Left colon (tissue), 2 donors: ENCODE measurements around the gene LIPH. TPM values are rescaled to one million over a fixed set of nuclear protein-coding genes. Genes with fewer than 3 reads are reported as not detected.

Experiments
- total RNA-seq, 2 donors: library from RNA; stranded (reverse); fragmentation: NEBNext Ultra II Directional; extraction: Animal tissue kit (Norgen Biotek cat#: 25700); gene quantifications; one replicate each; pipeline ENCODE4 v1.2.1, GENCODE V29; 2021
- donor health status: DM: no; HTN: no; CAD: no.
- donor health status: DM: yes; HTN: yes; CAD: no.

The LIPH gene
- total RNA-seq, 2 donors from 2014 or later: 122 to 162 TPM

Other genes with a start within 250 kb of the LIPH start
- gene MAP3K13, start 189.5 kb downstream of the LIPH start, total RNA-seq: 10 to 100 TPM; 47.0 to 51.0 TPM
- gene TMEM41A, start 53.6 kb downstream of the LIPH start, total RNA-seq: 10 to 100 TPM; 15.2 to 17.0 TPM
- 10 to 100 TPM; 28.7 to 36.5 TPM for gene SENP2, start 33.7 kb upstream of the LIPH start, total RNA-seq